Measurements from ENCODE around the gene SCMH1.

The SCMH1 gene

DNA sequence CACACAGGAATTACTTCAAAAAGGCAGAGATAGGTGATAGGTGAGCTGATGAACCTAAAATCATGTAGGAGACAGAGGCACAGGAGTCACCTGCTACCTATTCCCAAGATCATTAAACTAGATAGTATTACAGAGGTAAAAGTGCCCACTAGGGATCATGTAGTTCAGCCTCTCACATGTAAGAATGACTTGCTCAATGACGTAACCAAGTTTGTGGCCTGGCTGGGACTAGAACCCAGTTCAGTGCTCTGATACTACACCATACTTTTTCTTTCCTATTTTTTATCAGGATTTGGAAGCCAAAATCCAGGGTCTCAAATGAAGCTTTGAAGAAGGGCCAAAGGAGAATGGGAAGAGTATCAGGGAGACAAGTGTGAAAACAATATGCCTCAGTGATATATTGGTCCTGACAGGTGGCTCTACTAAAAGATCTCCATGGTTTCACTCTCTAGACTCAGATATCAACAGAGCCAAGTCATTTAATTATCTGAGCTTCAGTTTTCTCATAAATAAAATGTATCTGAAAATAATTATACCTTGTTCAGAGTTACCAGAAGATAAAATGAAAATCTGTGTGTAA, 133.3 kb downstream of the SCMH1 start:
- TF ChIP-seq, protein P1, sequence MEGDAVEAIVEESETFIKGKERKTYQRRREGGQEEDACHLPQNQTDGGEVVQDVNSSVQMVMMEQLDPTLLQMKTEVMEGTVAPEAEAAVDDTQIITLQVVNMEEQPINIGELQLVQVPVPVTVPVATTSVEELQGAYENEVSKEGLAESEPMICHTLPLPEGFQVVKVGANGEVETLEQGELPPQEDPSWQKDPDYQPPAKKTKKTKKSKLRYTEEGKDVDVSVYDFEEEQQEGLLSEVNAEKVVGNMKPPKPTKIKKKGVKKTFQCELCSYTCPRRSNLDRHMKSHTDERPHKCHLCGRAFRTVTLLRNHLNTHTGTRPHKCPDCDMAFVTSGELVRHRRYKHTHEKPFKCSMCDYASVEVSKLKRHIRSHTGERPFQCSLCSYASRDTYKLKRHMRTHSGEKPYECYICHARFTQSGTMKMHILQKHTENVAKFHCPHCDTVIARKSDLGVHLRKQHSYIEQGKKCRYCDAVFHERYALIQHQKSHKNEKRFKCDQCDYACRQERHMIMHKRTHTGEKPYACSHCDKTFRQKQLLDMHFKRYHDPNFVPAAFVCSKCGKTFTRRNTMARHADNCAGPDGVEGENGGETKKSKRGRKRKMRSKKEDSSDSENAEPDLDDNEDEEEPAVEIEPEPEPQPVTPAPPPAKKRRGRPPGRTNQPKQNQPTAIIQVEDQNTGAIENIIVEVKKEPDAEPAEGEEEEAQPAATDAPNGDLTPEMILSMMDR (IDR thresholded peaks at IDR 0.05; ENCODE audit: poor library complexity, severe bottlenecking): no peak
- Histone ChIP-seq H3K9me3 (ENCODE audit: severe bottlenecking) (no peaks in the 10 kb centered on the region), H3K27ac (ENCODE audit: poor library complexity, severe bottlenecking) (peak overlapping the region; percentile 91), H3K27me3 (ENCODE audit: insufficient read depth, poor library complexity, severe bottlenecking) (no peaks in the 10 kb centered on the region), H3K4me3 (ENCODE audit: severe bottlenecking) (no peak overlapping the region), H3K36me3 (ENCODE audit: low read depth) (peaks cover 16% of the 10 kb centered on the region), H3K4me1 (ENCODE audit: insufficient read depth, poor library complexity, severe bottlenecking) (peaks cover 28% of the 10 kb centered on the region)
- no peak for DNase-seq (ENCODE audit: low spot score)
- no peak for ATAC-seq (ENCODE audit: low read depth)

DNA sequence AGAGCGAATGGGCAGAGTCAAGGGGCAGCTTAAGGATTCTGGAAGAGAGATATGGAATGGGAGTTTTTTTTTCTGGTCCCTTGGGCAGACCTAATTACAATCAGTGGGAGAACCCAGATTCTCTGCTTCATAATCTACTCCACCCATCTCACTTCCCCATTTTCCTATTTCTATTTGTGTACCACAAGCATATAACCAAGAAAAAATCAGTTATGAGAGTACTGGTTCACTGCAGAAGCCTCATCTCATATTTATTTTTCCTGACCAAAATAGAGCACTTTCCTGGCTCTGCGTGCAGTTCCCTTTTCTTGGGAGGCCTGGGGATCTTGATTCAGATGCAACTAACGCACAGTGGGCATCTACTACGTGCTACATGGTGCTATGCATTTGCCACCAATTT, 138.3 kb downstream of the SCMH1 start:
- Histone ChIP-seq H3K27me3 (ENCODE audit: insufficient read depth, poor library complexity, severe bottlenecking) (no peaks in the 10 kb centered on the region), H3K27ac (ENCODE audit: poor library complexity, severe bottlenecking) (no peak overlapping the region), H3K36me3 (ENCODE audit: low read depth) (no peaks in the 10 kb centered on the region; the same call in 1 of the 2 replicates), H3K9me3 (ENCODE audit: severe bottlenecking) (no peaks in the 10 kb centered on the region), H3K4me3 (ENCODE audit: severe bottlenecking) (no peak overlapping the region), H3K4me1 (ENCODE audit: insufficient read depth, poor library complexity, severe bottlenecking) (peaks cover 14% of the 10 kb centered on the region)
- TF ChIP-seq, protein P1 (IDR thresholded peaks at IDR 0.05; ENCODE audit: poor library complexity, severe bottlenecking): no peak
- ATAC-seq (ENCODE audit: low read depth) (no peak), DNase-seq (ENCODE audit: low spot score) (no peak)

DNA sequence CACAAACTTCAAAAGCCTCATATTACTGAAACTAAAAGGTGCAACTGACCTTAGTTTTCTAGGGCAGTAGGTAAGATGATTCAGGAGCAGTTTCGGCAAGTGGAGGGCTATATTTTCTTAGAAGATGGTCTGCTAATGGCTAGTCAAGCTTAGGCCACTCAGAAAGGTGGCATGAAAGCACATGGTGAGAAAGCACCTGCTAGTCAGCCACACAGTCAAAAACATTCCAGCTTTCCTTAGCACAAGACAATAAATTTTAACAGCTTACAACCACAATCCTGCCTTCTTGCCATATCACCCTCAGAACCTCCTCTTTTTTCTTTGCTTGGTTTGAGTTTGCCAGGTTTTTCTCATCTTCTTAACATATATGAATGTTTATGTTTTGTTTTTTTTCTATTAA, 139.5 kb downstream of the SCMH1 start:
- H3K4me1 ChIP-seq (ENCODE audit: insufficient read depth, poor library complexity, severe bottlenecking): peaks cover 9% of the 10 kb centered on the region
- no peaks in the 10 kb centered on the region; the same call in 1 of the 2 replicates for H3K36me3 ChIP-seq (ENCODE audit: low read depth)
- no peak overlapping the region for H3K4me3 ChIP-seq (ENCODE audit: severe bottlenecking)
- ATAC-seq (ENCODE audit: low read depth) (no peak), DNase-seq (ENCODE audit: low spot score) (no peak)
- H3K27me3 ChIP-seq (ENCODE audit: insufficient read depth, poor library complexity, severe bottlenecking): no peaks in the 10 kb centered on the region
- peak overlapping the region; percentile 38 for H3K27ac ChIP-seq (ENCODE audit: poor library complexity, severe bottlenecking)
- no peaks in the 10 kb centered on the region for H3K9me3 ChIP-seq (ENCODE audit: severe bottlenecking)
- TF ChIP-seq, protein P1 (IDR thresholded peaks at IDR 0.05; ENCODE audit: poor library complexity, severe bottlenecking): no peak

DNA sequence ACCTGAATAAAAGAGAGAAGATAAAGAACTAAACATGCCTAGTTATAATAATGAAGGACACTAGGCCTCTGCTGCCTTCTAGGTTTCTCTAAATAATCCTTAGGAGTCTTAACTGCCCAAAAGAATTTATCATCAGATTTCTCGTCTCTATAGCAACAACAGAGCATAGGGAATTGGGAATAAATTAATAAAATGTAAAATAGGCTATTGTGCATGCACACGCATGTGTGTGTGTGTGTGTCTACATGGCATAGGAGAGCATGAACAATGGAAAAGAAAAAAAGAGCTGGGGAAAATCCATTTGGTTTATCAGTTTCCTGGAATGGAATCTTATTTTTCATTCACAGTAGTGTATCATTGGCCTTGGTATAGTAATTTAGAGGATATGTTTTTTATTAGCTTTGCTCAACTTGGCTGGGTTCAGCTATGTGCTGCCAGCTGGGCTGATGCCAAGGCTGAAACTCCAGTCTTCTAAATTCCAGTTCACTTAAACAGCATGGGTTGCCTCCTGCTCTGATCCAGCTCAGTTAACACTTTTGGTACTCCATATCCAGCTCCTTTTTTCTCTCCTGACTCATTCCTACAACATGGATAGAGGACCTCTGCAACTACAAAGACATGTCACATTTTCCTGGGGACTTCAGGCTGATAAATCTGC, 140.0 kb downstream of the SCMH1 start:
- Histone ChIP-seq H3K27me3 (ENCODE audit: insufficient read depth, poor library complexity, severe bottlenecking) (no peaks in the 10 kb centered on the region), H3K27ac (ENCODE audit: poor library complexity, severe bottlenecking) (peak overlapping the region; percentile 38), H3K4me1 (ENCODE audit: insufficient read depth, poor library complexity, severe bottlenecking) (peaks cover 9% of the 10 kb centered on the region), H3K9me3 (ENCODE audit: severe bottlenecking) (no peaks in the 10 kb centered on the region), H3K36me3 (ENCODE audit: low read depth) (no peaks in the 10 kb centered on the region; the same call in 1 of the 2 replicates), H3K4me3 (ENCODE audit: severe bottlenecking) (no peak overlapping the region)
- ATAC-seq (ENCODE audit: low read depth): peak; percentile 91
- TF ChIP-seq, protein P1 (IDR thresholded peaks at IDR 0.05; ENCODE audit: poor library complexity, severe bottlenecking): no peak
- no peak for DNase-seq (ENCODE audit: low spot score)

DNA sequence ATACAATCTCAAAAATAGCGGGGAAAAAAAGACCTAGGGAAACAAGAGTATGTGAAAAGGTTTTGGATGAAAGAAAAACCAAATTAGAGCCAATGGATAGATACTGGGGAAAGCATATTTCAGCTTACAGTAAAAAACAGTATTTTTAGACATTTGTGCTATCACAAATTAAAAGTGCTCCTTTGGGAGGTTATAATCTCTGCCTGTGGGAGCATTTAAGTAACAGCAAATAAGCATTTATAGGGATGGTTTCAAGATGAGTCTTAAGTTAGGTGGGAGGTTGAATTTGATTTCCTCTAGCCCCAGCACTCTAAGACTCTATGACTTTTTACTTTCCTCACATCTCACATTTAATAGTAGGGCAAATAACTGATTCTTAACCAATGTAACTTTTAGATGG, 141.0 kb downstream of the SCMH1 start:
- Histone ChIP-seq H3K9me3 (ENCODE audit: severe bottlenecking) (no peaks in the 10 kb centered on the region), H3K27ac (ENCODE audit: poor library complexity, severe bottlenecking) (no peak overlapping the region), H3K4me1 (ENCODE audit: insufficient read depth, poor library complexity, severe bottlenecking) (peaks cover 9% of the 10 kb centered on the region), H3K36me3 (ENCODE audit: low read depth) (no peaks in the 10 kb centered on the region), H3K4me3 (ENCODE audit: severe bottlenecking) (no peak overlapping the region), H3K27me3 (ENCODE audit: insufficient read depth, poor library complexity, severe bottlenecking) (no peaks in the 10 kb centered on the region)
- ATAC-seq (ENCODE audit: low read depth): no peak
- TF ChIP-seq, protein P1 (IDR thresholded peaks at IDR 0.05; ENCODE audit: poor library complexity, severe bottlenecking): no peak
- DNase-seq (ENCODE audit: low spot score): no peak

All from RWPE2 (cell line).